Upper lobe of left lung (tissue), 4 donors: Measurements from ENCODE around the gene COMTD1.

ENCODE experiments used
- CTCF ChIP-seq, 6 experiments: fragments of 450-650 bp in 4 of 6; fragments of 200-600 bp in 2 of 6; sonication (generic) in 2 of 6; IDR thresholded peaks; one replicate each; pipeline ENCODE4 v1.5.1; 2016 to 2019; ENCODE audit warnings: antibody characterized with exemption in 6 of 6
- EP300 ChIP-seq, 4 donors: sonication (generic); formaldehyde crosslinking; IDR thresholded peaks; one replicate each; pipeline ENCODE4 v1.5.1; 2017; ENCODE audit warnings: antibody characterized with exemption in 4 of 4, control low read depth in 2 of 4
- POLR2A ChIP-seq, 4 donors: fragments of 450-650 bp; IDR thresholded peaks; one replicate each; pipeline ENCODE4 v1.5.1; 2016 to 2017; ENCODE audit warnings: antibody characterized with exemption in 4 of 4, mild to moderate bottlenecking in 2 of 4
- POLR2AphosphoS5 ChIP-seq, 2 donors: sonication (generic); formaldehyde crosslinking; IDR thresholded peaks; one replicate each; pipeline ENCODE4 v1.5.1; 2017; ENCODE audit warnings: antibody characterized with exemption in 2 of 2

- TF ChIP-seq CTCF (IDR thresholded peaks at IDR 0.05) (no peak), EP300 (IDR thresholded peaks at IDR 0.05) (no peak), POLR2A (IDR thresholded peaks at IDR 0.05) (no peak), POLR2AphosphoS5 (IDR thresholded peaks at IDR 0.05) (no peak)
Measured at GRCh38 chr10:75205908-75206307, 29.8 kb downstream of the COMTD1 start.
